Measurements from ENCODE around the gene CLCNKA. TPM values are rescaled to one million over a fixed set of nuclear protein-coding genes. Genes with fewer than 3 reads are reported as not detected.

CLCNKA gene
- polyA plus RNA-seq, 1 of the 3 experiments (the other 2 are of a cell fraction) = 0.03 TPM

DNA sequence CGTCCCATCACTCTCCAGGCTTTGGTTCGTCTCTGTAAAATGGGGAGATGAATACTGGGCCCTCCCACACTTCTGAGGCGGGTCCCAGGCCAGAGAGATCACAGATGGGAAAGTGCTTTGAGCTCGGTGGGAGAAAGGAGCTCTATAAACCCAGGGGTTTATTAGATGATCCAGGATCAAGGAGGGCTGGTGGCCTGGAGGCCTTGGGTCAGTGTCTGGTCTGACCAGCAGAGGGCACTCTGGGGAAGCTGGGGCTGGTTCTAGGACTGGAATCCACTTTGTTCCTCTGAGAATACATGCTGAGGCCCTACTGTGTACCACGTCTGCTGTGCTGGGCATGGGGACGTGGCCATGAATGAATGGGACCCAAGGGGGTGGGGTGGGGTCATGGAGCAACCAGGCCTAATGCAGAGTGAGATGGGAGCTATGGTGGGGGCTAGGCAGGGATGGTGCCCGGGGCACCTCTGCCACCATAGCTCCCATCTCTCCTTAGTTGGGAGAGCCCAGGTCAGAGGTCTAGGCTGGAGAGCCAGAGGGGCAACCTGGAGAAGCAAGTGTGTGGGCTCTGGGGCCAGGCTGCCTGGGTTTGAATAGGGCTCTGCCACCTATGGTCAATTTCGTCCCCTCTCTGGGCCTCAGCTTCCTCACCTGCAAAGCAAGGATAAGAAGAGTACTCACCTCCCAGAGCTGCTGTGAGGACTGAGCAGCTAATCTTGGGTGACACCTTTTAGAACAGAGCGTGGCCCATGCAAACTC is 60.6 kb downstream of the CLCNKA start:
- Histone ChIP-seq H3F3A (replicated peaks; ENCODE audit: insufficient read depth) (peaks cover 8% of the 10 kb centered on the region), H3K4me3 (ENCODE audit: low read depth in 2 of 2, low read length in 1 of 2) (no peak overlapping the region; a peak in 1 of 4 replicates), H3K9me2 (no peaks in the 10 kb centered on the region), H2AFZ (ENCODE audit: low read depth) (no peak overlapping the region), H4K20me1 (ENCODE audit: insufficient read depth) (no peaks in the 10 kb centered on the region), H3K4me2 (no peak overlapping the region), H3K27ac (ENCODE audit: low read depth in 2 of 2, low read length in 1 of 2) (no peak overlapping the region), H3K4me1 (ENCODE audit: control insufficient read depth in 1 of 2, insufficient read depth in 2 of 2, low read depth in 1 of 2, low read length in 1 of 2) (peaks cover 0 to 3% of the 10 kb centered on the region in 2 experiments; a peak in 1 of 4 replicates), H3K9ac (no peak overlapping the region), H3K79me2 (ENCODE audit: insufficient read depth) (no peaks in the 10 kb centered on the region), H3K27me3 (ENCODE audit: insufficient read depth) (no peaks in the 10 kb centered on the region), H3K9me3 (no peaks in the 10 kb centered on the region), H3K36me3 (replicated peaks in 1 of 2; ENCODE audit: control insufficient read depth in 1 of 2, insufficient read depth in 2 of 2, low read length in 1 of 2) (no peaks in the 10 kb centered on the region)
- 52% methylated on average over 8 of the region's 9 CpGs for WGBS (ENCODE audit: low lambda C conversion rate)
- ChIA-PET POLR2A (interaction anchor here (0.9 kb wide), 1 partner anchor 104 kb away, joined by 3 read pairs; no protein-coding TSS in a partner anchor), CTCF (interaction anchor here (0.6 to 12.3 kb wide), 50 partner anchors 11 to 539 kb away, joined by 3 to 513 read pairs (median 4); partner anchors contain the start of genes CLCNKB, EPHA2, FAM131C and SZRD1)
- TF ChIP-seq RXRA (IDR thresholded peaks at IDR 0.05; ENCODE audit: borderline replicate concordance, low read depth) = no peak
- TF ChIP-seq SMC3 (IDR thresholded peaks at IDR 0.05; ENCODE audit: low read depth, low read length) = peak; percentile 87
- peak; percentile 77 for TF ChIP-seq RAD21 (IDR thresholded peaks at IDR 0.05; ENCODE audit: low read length)
- TF ChIP-seq, protein P1, sequence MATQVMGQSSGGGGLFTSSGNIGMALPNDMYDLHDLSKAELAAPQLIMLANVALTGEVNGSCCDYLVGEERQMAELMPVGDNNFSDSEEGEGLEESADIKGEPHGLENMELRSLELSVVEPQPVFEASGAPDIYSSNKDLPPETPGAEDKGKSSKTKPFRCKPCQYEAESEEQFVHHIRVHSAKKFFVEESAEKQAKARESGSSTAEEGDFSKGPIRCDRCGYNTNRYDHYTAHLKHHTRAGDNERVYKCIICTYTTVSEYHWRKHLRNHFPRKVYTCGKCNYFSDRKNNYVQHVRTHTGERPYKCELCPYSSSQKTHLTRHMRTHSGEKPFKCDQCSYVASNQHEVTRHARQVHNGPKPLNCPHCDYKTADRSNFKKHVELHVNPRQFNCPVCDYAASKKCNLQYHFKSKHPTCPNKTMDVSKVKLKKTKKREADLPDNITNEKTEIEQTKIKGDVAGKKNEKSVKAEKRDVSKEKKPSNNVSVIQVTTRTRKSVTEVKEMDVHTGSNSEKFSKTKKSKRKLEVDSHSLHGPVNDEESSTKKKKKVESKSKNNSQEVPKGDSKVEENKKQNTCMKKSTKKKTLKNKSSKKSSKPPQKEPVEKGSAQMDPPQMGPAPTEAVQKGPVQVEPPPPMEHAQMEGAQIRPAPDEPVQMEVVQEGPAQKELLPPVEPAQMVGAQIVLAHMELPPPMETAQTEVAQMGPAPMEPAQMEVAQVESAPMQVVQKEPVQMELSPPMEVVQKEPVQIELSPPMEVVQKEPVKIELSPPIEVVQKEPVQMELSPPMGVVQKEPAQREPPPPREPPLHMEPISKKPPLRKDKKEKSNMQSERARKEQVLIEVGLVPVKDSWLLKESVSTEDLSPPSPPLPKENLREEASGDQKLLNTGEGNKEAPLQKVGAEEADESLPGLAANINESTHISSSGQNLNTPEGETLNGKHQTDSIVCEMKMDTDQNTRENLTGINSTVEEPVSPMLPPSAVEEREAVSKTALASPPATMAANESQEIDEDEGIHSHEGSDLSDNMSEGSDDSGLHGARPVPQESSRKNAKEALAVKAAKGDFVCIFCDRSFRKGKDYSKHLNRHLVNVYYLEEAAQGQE (IDR thresholded peaks at IDR 0.05; ENCODE audit: low read depth, low read length) = no peak
- TF ChIP-seq, protein P2, sequence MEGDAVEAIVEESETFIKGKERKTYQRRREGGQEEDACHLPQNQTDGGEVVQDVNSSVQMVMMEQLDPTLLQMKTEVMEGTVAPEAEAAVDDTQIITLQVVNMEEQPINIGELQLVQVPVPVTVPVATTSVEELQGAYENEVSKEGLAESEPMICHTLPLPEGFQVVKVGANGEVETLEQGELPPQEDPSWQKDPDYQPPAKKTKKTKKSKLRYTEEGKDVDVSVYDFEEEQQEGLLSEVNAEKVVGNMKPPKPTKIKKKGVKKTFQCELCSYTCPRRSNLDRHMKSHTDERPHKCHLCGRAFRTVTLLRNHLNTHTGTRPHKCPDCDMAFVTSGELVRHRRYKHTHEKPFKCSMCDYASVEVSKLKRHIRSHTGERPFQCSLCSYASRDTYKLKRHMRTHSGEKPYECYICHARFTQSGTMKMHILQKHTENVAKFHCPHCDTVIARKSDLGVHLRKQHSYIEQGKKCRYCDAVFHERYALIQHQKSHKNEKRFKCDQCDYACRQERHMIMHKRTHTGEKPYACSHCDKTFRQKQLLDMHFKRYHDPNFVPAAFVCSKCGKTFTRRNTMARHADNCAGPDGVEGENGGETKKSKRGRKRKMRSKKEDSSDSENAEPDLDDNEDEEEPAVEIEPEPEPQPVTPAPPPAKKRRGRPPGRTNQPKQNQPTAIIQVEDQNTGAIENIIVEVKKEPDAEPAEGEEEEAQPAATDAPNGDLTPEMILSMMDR (IDR thresholded peaks at IDR 0.05) = peak; percentile 89
- no peak for TF ChIP-seq NRF1 (IDR thresholded peaks at IDR 0.05; ENCODE audit: low read depth, low read length)
- DNase-seq = peak; percentile 80

DNA sequence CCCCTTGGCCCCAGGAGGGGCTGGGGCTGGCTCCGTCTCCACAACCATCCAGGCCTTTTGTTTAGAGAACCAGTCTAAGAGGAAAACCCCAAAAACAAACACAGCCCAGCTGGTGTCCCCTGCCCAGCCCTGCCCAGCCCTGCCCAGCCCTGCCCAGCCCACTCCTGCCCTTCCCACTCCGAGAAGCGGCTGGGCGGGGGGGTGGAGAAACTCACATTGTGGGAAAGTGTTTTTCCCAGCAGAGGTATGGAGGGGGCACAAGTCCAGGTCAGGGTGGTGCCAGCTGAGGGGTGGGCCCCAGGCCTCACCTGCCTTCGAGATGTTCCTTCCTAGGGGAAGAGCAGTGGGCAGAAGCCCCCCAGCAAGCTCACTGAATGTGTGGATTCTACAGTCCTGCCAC is 61.6 kb downstream of the CLCNKA start:
- ChIA-PET CTCF (interaction anchor here (0.9 to 12.3 kb wide), 16 partner anchors 10 to 279 kb away, joined by 3 to 513 read pairs (median 9); partner anchors contain the start of genes CLCNKB, EPHA2 and FAM131C), POLR2A (no interaction called here)
- TF ChIP-seq EZH2phosphoT487 (IDR thresholded peaks at IDR 0.05; ENCODE audit: borderline replicate concordance, low read depth) = no peak
- TF ChIP-seq, protein P3, sequence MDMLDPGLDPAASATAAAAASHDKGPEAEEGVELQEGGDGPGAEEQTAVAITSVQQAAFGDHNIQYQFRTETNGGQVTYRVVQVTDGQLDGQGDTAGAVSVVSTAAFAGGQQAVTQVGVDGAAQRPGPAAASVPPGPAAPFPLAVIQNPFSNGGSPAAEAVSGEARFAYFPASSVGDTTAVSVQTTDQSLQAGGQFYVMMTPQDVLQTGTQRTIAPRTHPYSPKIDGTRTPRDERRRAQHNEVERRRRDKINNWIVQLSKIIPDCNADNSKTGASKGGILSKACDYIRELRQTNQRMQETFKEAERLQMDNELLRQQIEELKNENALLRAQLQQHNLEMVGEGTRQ (IDR thresholded peaks at IDR 0.05; ENCODE audit: borderline replicate concordance, low read depth, low read length) = no peak
- no peak for TF ChIP-seq JUND (IDR thresholded peaks at IDR 0.05)
- TF ChIP-seq RFX5 (IDR thresholded peaks at IDR 0.05; ENCODE audit: low read length) = no peak
- TF ChIP-seq RCOR1 (IDR thresholded peaks at IDR 0.05; ENCODE audit: low read length) = no peak
- TF ChIP-seq, protein P4, sequence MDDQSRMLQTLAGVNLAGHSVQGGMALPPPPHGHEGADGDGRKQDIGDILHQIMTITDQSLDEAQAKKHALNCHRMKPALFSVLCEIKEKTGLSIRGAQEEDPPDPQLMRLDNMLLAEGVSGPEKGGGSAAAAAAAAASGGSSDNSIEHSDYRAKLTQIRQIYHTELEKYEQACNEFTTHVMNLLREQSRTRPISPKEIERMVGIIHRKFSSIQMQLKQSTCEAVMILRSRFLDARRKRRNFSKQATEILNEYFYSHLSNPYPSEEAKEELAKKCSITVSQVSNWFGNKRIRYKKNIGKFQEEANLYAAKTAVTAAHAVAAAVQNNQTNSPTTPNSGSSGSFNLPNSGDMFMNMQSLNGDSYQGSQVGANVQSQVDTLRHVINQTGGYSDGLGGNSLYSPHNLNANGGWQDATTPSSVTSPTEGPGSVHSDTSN (IDR thresholded peaks at IDR 0.05) = no peak
- no peak for DNase-seq
- no peaks in the 10 kb centered on the region for H3K9me3 ChIP-seq
- no peaks in the 10 kb centered on the region for H3K9me2 ChIP-seq
- H2AFZ ChIP-seq (ENCODE audit: low read depth) = no peak overlapping the region
- no peaks in the 10 kb centered on the region for H3K79me2 ChIP-seq (ENCODE audit: insufficient read depth)
- H4K20me1 ChIP-seq (ENCODE audit: insufficient read depth) = no peaks in the 10 kb centered on the region
- 89% methylated on average over 3 of the region's 5 CpGs for WGBS (ENCODE audit: low lambda C conversion rate)
- no peaks in the 10 kb centered on the region for H3K36me3 ChIP-seq (replicated peaks in 1 of 2; ENCODE audit: control insufficient read depth in 1 of 2, insufficient read depth in 2 of 2, low read length in 1 of 2)
- no peaks in the 10 kb centered on the region for H3K27me3 ChIP-seq (ENCODE audit: insufficient read depth)
- no peak overlapping the region for H3K4me2 ChIP-seq
- H3K4me1 ChIP-seq (ENCODE audit: control insufficient read depth in 1 of 2, insufficient read depth in 2 of 2, low read depth in 1 of 2, low read length in 1 of 2) = peaks cover 0 to 3% of the 10 kb centered on the region in 2 experiments; a peak in 1 of 4 replicates
- no peak overlapping the region for H3K27ac ChIP-seq (ENCODE audit: low read depth in 2 of 2, low read length in 1 of 2)
- H3F3A ChIP-seq (replicated peaks; ENCODE audit: insufficient read depth) = no peaks in the 10 kb centered on the region
- no peak overlapping the region for H3K9ac ChIP-seq
- H3K4me3 ChIP-seq (ENCODE audit: low read depth in 2 of 2, low read length in 1 of 2) = no peak overlapping the region
